ENCODE measurements around the gene CD9. TPM values are rescaled to one million over a fixed set of nuclear protein-coding genes. Genes with fewer than 3 reads are reported as not detected.

CD9 gene
- polyA plus RNA-seq, 3 donors = 7.6 to 323 (median 7.7) TPM

DNA sequence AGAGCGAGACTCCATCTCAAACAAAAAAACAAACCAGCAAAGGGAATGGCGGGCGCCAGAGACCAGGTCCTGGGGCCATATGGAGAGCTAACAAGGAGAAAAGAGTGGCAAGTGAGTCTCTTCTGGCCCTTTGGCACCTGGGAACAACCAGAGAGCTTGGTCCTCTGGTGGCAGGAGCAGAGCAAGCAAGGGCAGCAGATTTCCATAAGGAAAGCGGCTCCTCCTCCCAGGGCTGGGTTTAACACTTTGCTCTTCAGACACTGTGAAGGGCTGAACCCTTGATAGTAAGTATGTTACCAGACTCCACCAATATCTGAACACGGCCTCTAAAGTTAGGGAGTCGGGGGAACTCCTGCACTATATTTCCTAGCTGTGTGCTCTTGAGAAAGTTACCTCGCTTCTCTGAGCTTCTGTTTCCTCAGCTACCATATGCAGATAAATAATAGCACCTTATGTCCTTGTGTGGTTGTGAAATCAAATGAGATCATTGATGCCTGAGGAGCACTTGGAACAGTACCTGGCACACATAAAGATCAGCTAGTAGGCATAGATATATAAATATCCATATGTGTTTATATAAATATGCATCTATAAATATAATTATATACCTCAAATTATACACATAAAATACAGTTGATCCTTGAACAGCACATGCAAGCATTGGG lies 76.9 kb downstream of the CD9 start:
- H2AFZ ChIP-seq (ENCODE audit: insufficient read depth, low read depth, low read length, poor library complexity, severe bottlenecking) = no peak overlapping the region
- intact Hi-C loops (cut with micrococcal nuclease) = loop anchor here in 1 of 2 donors (5.0 kb wide), 1 partner anchor 45 kb away; no protein-coding TSS in a partner anchor
- H3K9ac ChIP-seq (ENCODE audit: insufficient read depth, low read length, poor library complexity, severe bottlenecking) = no peak overlapping the region
- peaks cover 7 to 14% of the 10 kb centered on the region in 2 donors for H3K4me1 ChIP-seq (ENCODE audit: control insufficient read depth in 1 of 2, insufficient read depth in 2 of 2, low read length in 2 of 2)
- no peak overlapping the region for H3K4me2 ChIP-seq (replicated peaks; ENCODE audit: extremely low read depth, low read length, poor library complexity, severe bottlenecking)
- peaks cover 0 to 38% of the 10 kb centered on the region in 2 donors for H3K27me3 ChIP-seq (ENCODE audit: control insufficient read depth in 2 of 2, insufficient read depth in 2 of 2, low read length in 2 of 2)
- H3K27ac ChIP-seq (ENCODE audit: low read depth in 1 of 2, low read length in 2 of 2) = no peak overlapping the region
- no CpG with 5 or more reads among the region's 7 CpGs for WGBS (ENCODE audit: insufficient coverage)
- no peak overlapping the region for H3K4me3 ChIP-seq (replicated peaks in 1 of 3; ENCODE audit: low read depth in 2 of 3, low read length in 3 of 3)
- H3K9me3 Mint-ChIP-seq = no peaks in the 10 kb centered on the region
- no peaks in the 10 kb centered on the region for H3K9me3 ChIP-seq (replicated peaks in 1 of 2; ENCODE audit: control insufficient read depth in 1 of 2, insufficient read depth in 1 of 2, low read length in 2 of 2)
- H3K79me2 ChIP-seq (ENCODE audit: insufficient read depth, low read length) = no peaks in the 10 kb centered on the region
- no peaks in the 10 kb centered on the region for H3K36me3 ChIP-seq (replicated peaks in 1 of 2; ENCODE audit: control insufficient read depth in 1 of 2, insufficient read depth in 2 of 2, low read length in 2 of 2)
- no peaks in the 10 kb centered on the region for H4K20me1 ChIP-seq (ENCODE audit: insufficient read depth, low read length)
- DNase-seq = no peak
- peak overlapping the region in 1 of 2 donors; percentile 60 for H3K4me3 Mint-ChIP-seq
- TF ChIP-seq, protein P1, sequence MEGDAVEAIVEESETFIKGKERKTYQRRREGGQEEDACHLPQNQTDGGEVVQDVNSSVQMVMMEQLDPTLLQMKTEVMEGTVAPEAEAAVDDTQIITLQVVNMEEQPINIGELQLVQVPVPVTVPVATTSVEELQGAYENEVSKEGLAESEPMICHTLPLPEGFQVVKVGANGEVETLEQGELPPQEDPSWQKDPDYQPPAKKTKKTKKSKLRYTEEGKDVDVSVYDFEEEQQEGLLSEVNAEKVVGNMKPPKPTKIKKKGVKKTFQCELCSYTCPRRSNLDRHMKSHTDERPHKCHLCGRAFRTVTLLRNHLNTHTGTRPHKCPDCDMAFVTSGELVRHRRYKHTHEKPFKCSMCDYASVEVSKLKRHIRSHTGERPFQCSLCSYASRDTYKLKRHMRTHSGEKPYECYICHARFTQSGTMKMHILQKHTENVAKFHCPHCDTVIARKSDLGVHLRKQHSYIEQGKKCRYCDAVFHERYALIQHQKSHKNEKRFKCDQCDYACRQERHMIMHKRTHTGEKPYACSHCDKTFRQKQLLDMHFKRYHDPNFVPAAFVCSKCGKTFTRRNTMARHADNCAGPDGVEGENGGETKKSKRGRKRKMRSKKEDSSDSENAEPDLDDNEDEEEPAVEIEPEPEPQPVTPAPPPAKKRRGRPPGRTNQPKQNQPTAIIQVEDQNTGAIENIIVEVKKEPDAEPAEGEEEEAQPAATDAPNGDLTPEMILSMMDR (IDR thresholded peaks at IDR 0.05) = no peak
- H3K4me1 Mint-ChIP-seq = peaks cover 9% of the 10 kb centered on the region
- H3K27me3 Mint-ChIP-seq (ENCODE audit: low read depth in 3 of 3) = peaks cover 41 to 50% (median 46%) of the 10 kb centered on the region in 3 donors
- H3K36me3 Mint-ChIP-seq = peaks cover 0 to 2% of the 10 kb centered on the region in 2 donors
- peak overlapping the region in 2 of 7 donors; percentile 46 to 71 for H3K27ac Mint-ChIP-seq

DNA sequence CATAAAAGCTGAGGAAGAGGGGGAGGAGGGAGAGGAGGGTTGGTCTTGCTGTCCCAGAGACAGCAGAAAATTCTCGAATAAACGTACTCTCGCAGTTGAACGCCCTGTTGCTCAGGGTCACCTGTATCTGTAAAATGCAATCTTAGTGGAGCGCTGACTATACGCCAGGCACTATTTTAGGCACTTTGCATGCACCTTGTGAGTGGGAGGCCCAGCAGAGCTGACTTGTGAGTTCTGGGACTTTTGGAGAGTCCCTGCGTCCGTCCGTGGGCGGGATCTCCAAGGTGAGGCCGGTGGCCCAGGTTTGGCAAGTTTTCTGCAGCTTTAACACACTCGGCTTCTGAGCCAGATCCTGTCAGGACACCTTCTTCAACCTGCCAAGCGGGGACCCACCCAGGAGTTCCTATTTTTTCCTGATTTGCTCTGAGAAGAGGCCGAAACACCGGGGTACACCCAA lies 77.8 kb downstream of the CD9 start:
- Histone ChIP-seq H3K27ac (ENCODE audit: low read depth in 1 of 2, low read length in 2 of 2) (peak overlapping the region in 1 of 2 donors; percentile 86), H2AFZ (ENCODE audit: insufficient read depth, low read depth, low read length, poor library complexity, severe bottlenecking) (peak overlapping the region; percentile 80), H4K20me1 (ENCODE audit: insufficient read depth, low read length) (no peaks in the 10 kb centered on the region), H3K27me3 (ENCODE audit: control insufficient read depth in 2 of 2, insufficient read depth in 2 of 2, low read length in 2 of 2) (peaks cover 0 to 38% of the 10 kb centered on the region in 2 donors), H3K9me3 (replicated peaks in 1 of 2; ENCODE audit: control insufficient read depth in 1 of 2, insufficient read depth in 1 of 2, low read length in 2 of 2) (no peaks in the 10 kb centered on the region), H3K4me2 (replicated peaks; ENCODE audit: extremely low read depth, low read length, poor library complexity, severe bottlenecking) (peak overlapping the region; percentile 79), H3K4me1 (ENCODE audit: control insufficient read depth in 1 of 2, insufficient read depth in 2 of 2, low read length in 2 of 2) (peaks cover 7 to 14% of the 10 kb centered on the region in 2 donors), H3K79me2 (ENCODE audit: insufficient read depth, low read length) (no peaks in the 10 kb centered on the region), H3K9ac (ENCODE audit: insufficient read depth, low read length, poor library complexity, severe bottlenecking) (peak overlapping the region; percentile 88), H3K4me3 (replicated peaks in 1 of 3; ENCODE audit: low read depth in 2 of 3, low read length in 3 of 3) (peak overlapping the region; percentile 35 to 72 (median 44)), H3K36me3 (replicated peaks in 1 of 2; ENCODE audit: control insufficient read depth in 1 of 2, insufficient read depth in 2 of 2, low read length in 2 of 2) (no peaks in the 10 kb centered on the region)
- DNase-seq = no peak
- peak overlapping the region; percentile 77 to 88 for H3K4me3 Mint-ChIP-seq
- intact Hi-C loops (cut with micrococcal nuclease) = loop anchor here in 1 of 2 donors (2.0 to 5.0 kb wide), 2 partner anchors 46 to 83 kb away; no protein-coding TSS in a partner anchor
- H3K27me3 Mint-ChIP-seq (ENCODE audit: low read depth in 3 of 3) = peaks cover 37 to 50% (median 46%) of the 10 kb centered on the region in 3 donors
- peaks cover 0 to 2% of the 10 kb centered on the region in 2 donors for H3K36me3 Mint-ChIP-seq
- TF ChIP-seq, protein P1 (IDR thresholded peaks at IDR 0.05) = no peak
- no peaks in the 10 kb centered on the region for H3K9me3 Mint-ChIP-seq
- peaks cover 9% of the 10 kb centered on the region for H3K4me1 Mint-ChIP-seq
- H3K27ac Mint-ChIP-seq = peak overlapping the region; percentile 54 to 94 (median 90)
- 54% methylated on average over 15 of the region's 15 CpGs for WGBS (ENCODE audit: insufficient coverage)

Data from CD14-positive monocyte (primary cell).